GM12878 (cell line): ENCODE measurements around the gene PRSS2. TPM values are rescaled to one million over a fixed set of nuclear protein-coding genes. Genes with fewer than 3 reads are reported as not detected.

Experiments used
- ATF7 ChIP-seq: fragments of 450-650 bp; IDR thresholded peaks from 2 replicates; pipeline ENCODE4 v1.6.1; 2016; ENCODE audit warnings: low read depth, mild to moderate bottlenecking
- CBX5 ChIP-seq: sonication (generic); IDR thresholded peaks from 2 replicates; pipeline ENCODE4 v1.6.1; 2016; ENCODE audit warnings: low read depth, moderate library complexity, mild to moderate bottlenecking, inconsistent platforms
- CREB1 ChIP-seq: IDR thresholded peaks from 2 replicates; pipeline ENCODE4 v1.6.1; 2012; ENCODE audit warnings: low read depth, mild to moderate bottlenecking, inconsistent platforms
- FOS ChIP-seq: IDR thresholded peaks from 3 replicates; pipeline ENCODE4 v1.6.1; 2011; ENCODE audit warnings: borderline replicate concordance; ENCODE audit not compliant: insufficient read length; ENCODE audit errors: extremely low read depth
- GATAD2B ChIP-seq: fragments of 450-650 bp; conservative IDR thresholded peaks from 2 replicates; pipeline ENCODE4 v1.6.1; 2017; ENCODE audit warnings: low read depth, mild to moderate bottlenecking, moderate library complexity
- LARP7 ChIP-seq: fragments of 450-650 bp; IDR thresholded peaks from 2 replicates; pipeline ENCODE4 v1.6.1; 2017; ENCODE audit warnings: mild to moderate bottlenecking
- PAX8 ChIP-seq: fragments of 450-650 bp; IDR thresholded peaks from 2 replicates; pipeline ENCODE4 v1.6.1; 2017; ENCODE audit warnings: mild to moderate bottlenecking, moderate library complexity
- RUNX3 ChIP-seq: IDR thresholded peaks from 2 replicates; pipeline ENCODE4 v1.6.1; 2012; ENCODE audit warnings: low read length, inconsistent platforms
- YBX1 ChIP-seq: fragments of 450-650 bp; IDR thresholded peaks from 2 replicates; pipeline ENCODE4 v1.6.1; 2016; ENCODE audit warnings: antibody characterized with exemption
- ZSCAN29 ChIP-seq: fragments of 450-650 bp; IDR thresholded peaks from 2 replicates; pipeline ENCODE4 v1.6.1; 2017; ENCODE audit warnings: mild to moderate bottlenecking, moderate library complexity
- polyA plus RNA-seq, 11 experiments: library from polyadenylated mRNA; depleted of rRNA in 4 of 11; unstranded in 6 of 11; stranded (reverse) in 5 of 11; fragments of >200 nt; fragmentation: Nextera tagmentation in 4 of 11; fragmentation: Illumina TruSeq in 1 of 11; extraction: Ambion mirVana in 4 of 11; extraction: Trizol in 1 of 11; gene quantifications; 1 replicate in 1 of 11; 2 replicates in 10 of 11; pipeline versions ENCODE4 v1.2.1 to v1.2.3, GENCODE V29; 2011 to 2016; ENCODE audit warnings: inconsistent platforms in 2 of 11, missing spikeins in 2 of 11, low read depth in 1 of 11
- total RNA-seq, 4 experiments: library from RNA; depleted of rRNA in 3 of 4; stranded (reverse); fragments of >200 nt in 3 of 4; fragmentation: Illumina TruSeq in 1 of 4; extraction: Trizol in 1 of 4; gene quantifications; 2 replicates each; pipeline versions ENCODE4 v1.2.1 to v1.2.3, GENCODE V29; 2013 to 2021
- TF ChIP-seq, protein P1 (sequence below): IDR thresholded peaks from 2 replicates; pipeline ENCODE4 v1.6.1; 2012; ENCODE audit warnings: low read length, inconsistent platforms
- TF ChIP-seq, protein P2 (sequence below), 3 experiments: IDR thresholded peaks in 2 of 3; conservative IDR thresholded peaks in 1 of 3; 2 replicates each; pipeline ENCODE4 v1.5.1; 2011; ENCODE audit warnings: low read depth in 3 of 3, low read length in 3 of 3, mild to moderate bottlenecking in 3 of 3, control low read depth in 2 of 3, moderate library complexity in 2 of 3, inconsistent platforms in 1 of 3, mixed read lengths in 1 of 3; ENCODE audit not compliant: control insufficient read depth in 2 of 3, insufficient read depth in 1 of 3; ENCODE audit errors: extremely low read depth in 1 of 3
- TF ChIP-seq, protein P3 (sequence below): fragments of 450-650 bp; IDR thresholded peaks from 2 replicates; pipeline ENCODE4 v1.6.1; 2014; ENCODE audit warnings: mild to moderate bottlenecking
- TF ChIP-seq, protein P4 (sequence below): fragments of 150-350 bp; IDR thresholded peaks from 2 replicates; pipeline ENCODE4 v1.6.1; 2014; ENCODE audit warnings: mild to moderate bottlenecking, low read depth, low read length
- TF ChIP-seq, protein P5 (sequence below): IDR thresholded peaks from 2 replicates; pipeline ENCODE4 v1.6.1; 2011; ENCODE audit warnings: mild to moderate bottlenecking, low read depth, low read length, moderate library complexity; ENCODE audit not compliant: insufficient replicate concordance
- TF ChIP-seq, protein P6 (sequence below): IDR thresholded peaks from 2 replicates; pipeline ENCODE4 v1.6.1; 2011; ENCODE audit warnings: low read depth, mild to moderate bottlenecking, low read length, moderate library complexity, borderline replicate concordance; ENCODE audit errors: extremely low read depth
- TF ChIP-seq, protein P7 (sequence below): fragments of 450-650 bp; IDR thresholded peaks from 2 replicates; pipeline ENCODE4 v1.6.1; 2017; ENCODE audit warnings: mild to moderate bottlenecking

The PRSS2 gene
- total and polyA plus RNA-seq, 10 of the 15 experiments (the other 5 are each of a cell fraction or from before 2014, with no cell fraction given) = 0.21 to 28.8 (median 0.41) TPM; not detected in 7

DNA sequence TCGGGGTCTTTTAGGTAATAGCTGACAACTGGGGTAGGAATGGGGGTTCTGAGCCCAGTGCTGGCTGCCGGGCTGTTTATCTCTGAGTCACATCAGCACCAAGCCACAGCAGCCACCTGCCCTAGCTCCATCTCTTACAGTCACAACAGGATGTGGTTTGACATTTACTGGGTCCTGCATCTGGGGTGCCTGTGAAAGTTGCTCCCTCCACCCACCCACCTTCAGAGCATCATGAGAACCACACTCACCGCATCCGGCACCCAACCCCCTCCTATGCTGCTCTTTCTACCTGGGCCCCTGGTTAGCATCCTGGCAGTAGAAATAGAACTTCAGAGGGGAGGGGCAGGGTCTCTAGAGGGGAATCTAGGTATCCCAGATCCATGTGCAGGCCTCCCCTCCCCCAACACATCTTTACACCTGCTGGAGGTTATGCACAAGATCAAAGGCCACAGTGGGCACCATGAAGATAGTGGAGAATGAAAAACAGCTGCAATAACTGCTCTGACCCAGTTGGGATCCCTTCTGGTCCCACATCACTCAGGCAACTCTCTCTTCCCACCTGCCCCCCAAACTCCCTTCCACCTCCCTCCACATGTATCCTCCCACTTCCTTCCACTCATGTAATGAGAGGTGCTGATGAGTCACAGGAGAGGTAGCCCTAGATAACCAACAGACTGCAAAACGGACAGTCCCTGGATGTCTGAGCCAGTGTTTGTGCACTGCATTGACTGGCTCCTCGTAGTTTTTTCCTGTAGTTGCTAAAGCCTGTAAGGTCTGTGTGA lies 38.2 kb downstream of the PRSS2 start (continued):
- TF ChIP-seq FOS (no peak), LARP7 (peak; percentile 56; the same call in 1 of the 2 replicates), CREB1 (peak; percentile 81), RUNX3 (peak; percentile 100), ZSCAN29 (0 out of 2 replicates have a peak, but pooled peaks have one; percentile 41), CBX5 (peak; percentile 96), YBX1 (no peak), PAX8 (no peak), GATAD2B (peak; percentile 95; the same call in 1 of the 2 replicates), ATF7 (peak; percentile 90)
- TF ChIP-seq, protein P1, sequence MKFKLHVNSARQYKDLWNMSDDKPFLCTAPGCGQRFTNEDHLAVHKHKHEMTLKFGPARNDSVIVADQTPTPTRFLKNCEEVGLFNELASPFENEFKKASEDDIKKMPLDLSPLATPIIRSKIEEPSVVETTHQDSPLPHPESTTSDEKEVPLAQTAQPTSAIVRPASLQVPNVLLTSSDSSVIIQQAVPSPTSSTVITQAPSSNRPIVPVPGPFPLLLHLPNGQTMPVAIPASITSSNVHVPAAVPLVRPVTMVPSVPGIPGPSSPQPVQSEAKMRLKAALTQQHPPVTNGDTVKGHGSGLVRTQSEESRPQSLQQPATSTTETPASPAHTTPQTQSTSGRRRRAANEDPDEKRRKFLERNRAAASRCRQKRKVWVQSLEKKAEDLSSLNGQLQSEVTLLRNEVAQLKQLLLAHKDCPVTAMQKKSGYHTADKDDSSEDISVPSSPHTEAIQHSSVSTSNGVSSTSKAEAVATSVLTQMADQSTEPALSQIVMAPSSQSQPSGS = peak; percentile 98
- TF ChIP-seq, protein P2, sequence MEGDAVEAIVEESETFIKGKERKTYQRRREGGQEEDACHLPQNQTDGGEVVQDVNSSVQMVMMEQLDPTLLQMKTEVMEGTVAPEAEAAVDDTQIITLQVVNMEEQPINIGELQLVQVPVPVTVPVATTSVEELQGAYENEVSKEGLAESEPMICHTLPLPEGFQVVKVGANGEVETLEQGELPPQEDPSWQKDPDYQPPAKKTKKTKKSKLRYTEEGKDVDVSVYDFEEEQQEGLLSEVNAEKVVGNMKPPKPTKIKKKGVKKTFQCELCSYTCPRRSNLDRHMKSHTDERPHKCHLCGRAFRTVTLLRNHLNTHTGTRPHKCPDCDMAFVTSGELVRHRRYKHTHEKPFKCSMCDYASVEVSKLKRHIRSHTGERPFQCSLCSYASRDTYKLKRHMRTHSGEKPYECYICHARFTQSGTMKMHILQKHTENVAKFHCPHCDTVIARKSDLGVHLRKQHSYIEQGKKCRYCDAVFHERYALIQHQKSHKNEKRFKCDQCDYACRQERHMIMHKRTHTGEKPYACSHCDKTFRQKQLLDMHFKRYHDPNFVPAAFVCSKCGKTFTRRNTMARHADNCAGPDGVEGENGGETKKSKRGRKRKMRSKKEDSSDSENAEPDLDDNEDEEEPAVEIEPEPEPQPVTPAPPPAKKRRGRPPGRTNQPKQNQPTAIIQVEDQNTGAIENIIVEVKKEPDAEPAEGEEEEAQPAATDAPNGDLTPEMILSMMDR (IDR thresholded peaks at IDR 0.05 in 2 of 3, conservative IDR thresholded peaks at IDR 0.05 in 1 of 3; ENCODE audit: control insufficient read depth in 2 of 3, extremely low read depth in 1 of 3, insufficient read depth in 1 of 3, low read depth in 3 of 3, low read length in 3 of 3) = no peak
- TF ChIP-seq, protein P3, sequence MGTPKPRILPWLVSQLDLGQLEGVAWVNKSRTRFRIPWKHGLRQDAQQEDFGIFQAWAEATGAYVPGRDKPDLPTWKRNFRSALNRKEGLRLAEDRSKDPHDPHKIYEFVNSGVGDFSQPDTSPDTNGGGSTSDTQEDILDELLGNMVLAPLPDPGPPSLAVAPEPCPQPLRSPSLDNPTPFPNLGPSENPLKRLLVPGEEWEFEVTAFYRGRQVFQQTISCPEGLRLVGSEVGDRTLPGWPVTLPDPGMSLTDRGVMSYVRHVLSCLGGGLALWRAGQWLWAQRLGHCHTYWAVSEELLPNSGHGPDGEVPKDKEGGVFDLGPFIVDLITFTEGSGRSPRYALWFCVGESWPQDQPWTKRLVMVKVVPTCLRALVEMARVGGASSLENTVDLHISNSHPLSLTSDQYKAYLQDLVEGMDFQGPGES = no peak
- TF ChIP-seq, protein P4, sequence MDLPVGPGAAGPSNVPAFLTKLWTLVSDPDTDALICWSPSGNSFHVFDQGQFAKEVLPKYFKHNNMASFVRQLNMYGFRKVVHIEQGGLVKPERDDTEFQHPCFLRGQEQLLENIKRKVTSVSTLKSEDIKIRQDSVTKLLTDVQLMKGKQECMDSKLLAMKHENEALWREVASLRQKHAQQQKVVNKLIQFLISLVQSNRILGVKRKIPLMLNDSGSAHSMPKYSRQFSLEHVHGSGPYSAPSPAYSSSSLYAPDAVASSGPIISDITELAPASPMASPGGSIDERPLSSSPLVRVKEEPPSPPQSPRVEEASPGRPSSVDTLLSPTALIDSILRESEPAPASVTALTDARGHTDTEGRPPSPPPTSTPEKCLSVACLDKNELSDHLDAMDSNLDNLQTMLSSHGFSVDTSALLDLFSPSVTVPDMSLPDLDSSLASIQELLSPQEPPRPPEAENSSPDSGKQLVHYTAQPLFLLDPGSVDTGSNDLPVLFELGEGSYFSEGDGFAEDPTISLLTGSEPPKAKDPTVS = no peak
- TF ChIP-seq, protein P5, sequence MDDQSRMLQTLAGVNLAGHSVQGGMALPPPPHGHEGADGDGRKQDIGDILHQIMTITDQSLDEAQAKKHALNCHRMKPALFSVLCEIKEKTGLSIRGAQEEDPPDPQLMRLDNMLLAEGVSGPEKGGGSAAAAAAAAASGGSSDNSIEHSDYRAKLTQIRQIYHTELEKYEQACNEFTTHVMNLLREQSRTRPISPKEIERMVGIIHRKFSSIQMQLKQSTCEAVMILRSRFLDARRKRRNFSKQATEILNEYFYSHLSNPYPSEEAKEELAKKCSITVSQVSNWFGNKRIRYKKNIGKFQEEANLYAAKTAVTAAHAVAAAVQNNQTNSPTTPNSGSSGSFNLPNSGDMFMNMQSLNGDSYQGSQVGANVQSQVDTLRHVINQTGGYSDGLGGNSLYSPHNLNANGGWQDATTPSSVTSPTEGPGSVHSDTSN = peak; percentile 58
- TF ChIP-seq, protein P6, sequence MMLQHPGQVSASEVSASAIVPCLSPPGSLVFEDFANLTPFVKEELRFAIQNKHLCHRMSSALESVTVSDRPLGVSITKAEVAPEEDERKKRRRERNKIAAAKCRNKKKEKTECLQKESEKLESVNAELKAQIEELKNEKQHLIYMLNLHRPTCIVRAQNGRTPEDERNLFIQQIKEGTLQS = no peak
- TF ChIP-seq, protein P7, sequence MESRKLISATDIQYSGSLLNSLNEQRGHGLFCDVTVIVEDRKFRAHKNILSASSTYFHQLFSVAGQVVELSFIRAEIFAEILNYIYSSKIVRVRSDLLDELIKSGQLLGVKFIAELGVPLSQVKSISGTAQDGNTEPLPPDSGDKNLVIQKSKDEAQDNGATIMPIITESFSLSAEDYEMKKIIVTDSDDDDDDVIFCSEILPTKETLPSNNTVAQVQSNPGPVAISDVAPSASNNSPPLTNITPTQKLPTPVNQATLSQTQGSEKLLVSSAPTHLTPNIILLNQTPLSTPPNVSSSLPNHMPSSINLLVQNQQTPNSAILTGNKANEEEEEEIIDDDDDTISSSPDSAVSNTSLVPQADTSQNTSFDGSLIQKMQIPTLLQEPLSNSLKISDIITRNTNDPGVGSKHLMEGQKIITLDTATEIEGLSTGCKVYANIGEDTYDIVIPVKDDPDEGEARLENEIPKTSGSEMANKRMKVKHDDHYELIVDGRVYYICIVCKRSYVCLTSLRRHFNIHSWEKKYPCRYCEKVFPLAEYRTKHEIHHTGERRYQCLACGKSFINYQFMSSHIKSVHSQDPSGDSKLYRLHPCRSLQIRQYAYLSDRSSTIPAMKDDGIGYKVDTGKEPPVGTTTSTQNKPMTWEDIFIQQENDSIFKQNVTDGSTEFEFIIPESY = no peak
